GM21515 (cell line): ENCODE measurements around the gene CGB3.

Experiments used
- ATAC-seq: cut with Tn5 transposase; IDR thresholded peaks from one replicate; pipeline ENCODE4 v1.9.1; 2021; ENCODE audit not compliant: unreplicated experiment

Gene CGB3

DNA sequence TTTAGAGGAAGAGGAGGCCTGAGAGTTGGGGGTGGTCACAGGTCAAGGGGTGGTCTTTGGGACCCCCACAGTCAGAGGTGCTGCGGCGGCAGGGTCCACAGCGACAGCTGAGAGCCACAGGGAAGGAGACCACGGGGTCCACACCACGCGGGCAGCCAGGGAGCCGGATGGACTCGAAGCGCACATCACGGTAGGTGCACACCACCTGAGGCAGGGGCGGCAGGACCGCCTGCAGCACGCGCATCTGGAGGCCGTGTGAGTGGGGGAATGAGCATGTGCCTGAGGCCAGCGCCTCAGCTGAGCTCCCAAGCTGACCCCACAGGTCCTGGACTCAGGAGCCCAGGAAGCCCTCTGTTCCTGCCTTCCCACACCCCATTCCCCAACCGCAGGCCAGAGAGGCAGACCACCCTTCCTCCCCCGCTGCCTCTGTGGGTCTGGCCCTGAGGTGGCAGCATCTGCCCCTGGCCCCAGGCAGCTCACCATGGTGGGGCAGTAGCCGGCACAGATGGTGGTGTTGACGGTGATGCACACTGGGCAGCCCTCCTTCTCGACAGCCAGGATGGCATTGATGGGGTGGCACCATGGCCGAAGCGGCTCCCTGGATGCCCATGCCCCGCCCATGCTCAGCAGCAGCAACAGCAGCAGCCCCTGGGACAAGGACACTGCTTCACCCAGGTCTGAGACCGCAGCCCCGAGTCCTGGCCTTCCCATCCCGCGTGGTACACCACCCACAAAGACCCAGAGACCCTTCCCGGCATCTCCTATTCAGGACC, 7.9 kb downstream of the CGB3 start:
- no peak for ATAC-seq

DNA sequence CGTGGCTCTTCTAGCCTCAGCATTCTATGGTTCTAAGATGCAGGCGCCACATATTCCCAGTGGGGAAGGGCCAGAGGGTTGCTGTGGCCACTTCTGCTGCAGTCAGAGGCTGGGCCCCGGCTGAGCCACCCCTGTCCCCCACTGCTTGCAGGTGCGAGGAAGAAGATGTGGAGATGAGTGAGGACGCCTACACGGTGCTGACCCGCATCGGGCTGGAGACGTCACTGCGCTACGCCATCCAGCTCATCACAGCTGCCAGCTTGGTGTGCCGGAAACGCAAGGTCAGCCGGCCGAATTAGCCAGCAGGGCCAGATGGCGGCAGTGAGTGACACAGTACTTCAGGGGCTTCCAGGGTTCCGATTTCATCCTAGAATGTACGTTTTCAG, 9.3 kb downstream of the CGB3 start:
- no peak for ATAC-seq

DNA sequence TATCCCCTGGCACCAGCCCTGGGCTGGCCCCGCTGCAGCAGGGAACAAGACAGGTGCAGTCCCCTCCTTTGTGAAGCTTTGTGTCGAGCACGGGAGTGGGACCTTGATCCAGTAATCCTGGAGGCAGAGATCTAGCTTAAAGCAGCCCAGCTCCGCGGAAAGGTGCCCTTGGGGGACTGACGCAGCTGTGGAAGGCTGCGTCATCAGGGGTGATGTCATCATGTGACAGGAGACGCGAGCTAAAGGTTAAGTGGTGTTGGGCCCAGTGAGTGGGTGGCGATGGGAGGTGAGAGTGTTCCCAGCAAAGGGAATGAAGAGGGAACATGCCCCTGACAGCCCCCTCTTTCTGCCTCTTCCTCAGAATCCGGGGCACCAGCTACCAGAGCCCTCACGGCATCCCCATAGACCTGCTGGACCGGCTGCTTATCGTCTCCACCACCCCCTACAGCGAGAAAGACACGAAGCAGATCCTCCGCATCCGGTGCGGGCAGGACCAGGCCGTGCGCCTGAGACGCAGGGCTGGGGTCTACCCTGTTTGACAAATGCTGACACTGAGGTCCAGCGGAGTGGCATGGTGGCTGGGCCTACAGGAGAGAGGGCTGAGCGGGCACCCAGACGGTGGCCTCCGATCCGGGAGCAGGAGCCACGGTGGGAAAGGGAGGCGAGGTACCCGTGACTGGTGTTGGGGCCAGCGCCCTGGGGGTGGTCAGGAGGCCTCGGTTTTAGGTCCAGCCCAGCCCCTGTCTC, 9.8 kb downstream of the CGB3 start:
- no peak for ATAC-seq

DNA sequence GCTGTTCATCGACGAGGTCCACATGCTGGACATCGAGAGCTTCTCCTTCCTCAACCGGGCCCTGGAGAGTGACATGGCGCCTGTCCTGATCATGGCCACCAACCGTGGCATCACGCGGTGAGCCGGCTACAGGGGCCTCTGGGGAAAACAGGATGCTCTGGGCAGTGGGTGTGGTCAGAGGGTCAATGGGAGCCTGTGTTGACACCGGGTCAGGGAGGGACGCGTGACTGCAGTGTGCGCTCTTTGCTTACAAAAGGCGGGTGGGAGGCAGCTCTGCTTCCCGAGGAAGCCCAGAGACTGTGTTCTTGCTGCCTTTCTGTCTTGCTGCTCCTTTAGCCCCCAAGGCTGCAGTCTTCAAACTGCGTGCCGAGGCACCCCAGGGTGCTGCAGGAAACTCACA, 12.9 kb downstream of the CGB3 start:
- ATAC-seq, result no peak

DNA sequence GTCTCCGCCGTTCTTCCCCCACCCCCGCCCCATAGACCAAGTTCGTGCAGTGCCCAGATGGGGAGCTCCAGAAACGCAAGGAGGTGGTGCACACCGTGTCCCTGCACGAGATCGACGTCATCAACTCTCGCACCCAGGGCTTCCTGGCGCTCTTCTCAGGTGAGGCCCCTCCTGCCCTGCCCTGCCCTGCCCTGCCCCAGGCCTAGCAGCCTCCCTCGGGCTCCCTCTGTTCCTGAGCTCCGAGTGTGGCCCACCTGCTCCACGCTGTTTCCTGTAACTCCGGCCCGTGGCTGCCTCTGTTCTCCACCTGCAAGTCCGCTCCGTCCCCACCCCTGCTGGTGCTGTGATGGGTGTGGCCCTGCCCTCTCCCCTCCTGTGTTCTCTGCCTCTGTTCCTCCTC, 13.7 kb downstream of the CGB3 start:
- no peak for ATAC-seq

DNA sequence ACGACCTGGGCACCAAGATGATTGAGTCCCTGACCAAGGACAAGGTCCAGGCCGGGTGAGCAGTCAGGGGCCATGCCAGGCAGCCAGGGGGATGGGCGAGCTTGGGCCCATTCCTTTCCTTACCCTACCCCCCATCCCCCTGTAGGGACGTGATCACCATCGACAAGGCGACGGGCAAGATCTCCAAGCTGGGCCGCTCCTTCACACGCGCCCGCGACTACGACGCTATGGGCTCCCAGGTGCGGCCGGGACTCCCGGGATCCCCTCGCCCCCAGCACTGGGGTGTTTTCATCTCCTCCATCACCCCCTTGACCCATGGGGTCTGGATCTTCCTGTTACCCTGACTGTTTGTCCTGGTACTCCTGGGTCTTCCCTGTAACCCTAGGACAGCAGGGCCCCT, 14.3 kb downstream of the CGB3 start:
- ATAC-seq, result no peak

DNA sequence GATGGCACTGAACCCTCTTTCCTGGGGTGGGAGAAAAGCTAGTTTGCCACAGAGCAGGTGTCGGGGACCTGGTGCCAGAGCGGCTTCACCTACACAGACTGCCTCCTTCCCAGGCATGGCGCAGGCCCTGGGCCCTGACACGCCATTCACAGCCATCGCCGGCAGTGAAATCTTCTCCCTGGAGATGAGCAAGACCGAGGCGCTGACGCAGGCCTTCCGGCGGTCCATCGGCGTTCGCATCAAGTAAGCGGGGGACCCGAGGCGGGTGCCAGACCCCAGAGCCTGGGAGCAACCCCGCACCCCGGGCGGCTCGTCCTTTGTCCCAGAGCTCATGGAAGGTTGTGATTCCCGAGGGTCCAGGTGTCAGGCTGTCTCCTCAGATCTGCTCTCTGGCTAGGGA, 17.2 kb downstream of the CGB3 start:
- ATAC-seq, result no peak

DNA sequence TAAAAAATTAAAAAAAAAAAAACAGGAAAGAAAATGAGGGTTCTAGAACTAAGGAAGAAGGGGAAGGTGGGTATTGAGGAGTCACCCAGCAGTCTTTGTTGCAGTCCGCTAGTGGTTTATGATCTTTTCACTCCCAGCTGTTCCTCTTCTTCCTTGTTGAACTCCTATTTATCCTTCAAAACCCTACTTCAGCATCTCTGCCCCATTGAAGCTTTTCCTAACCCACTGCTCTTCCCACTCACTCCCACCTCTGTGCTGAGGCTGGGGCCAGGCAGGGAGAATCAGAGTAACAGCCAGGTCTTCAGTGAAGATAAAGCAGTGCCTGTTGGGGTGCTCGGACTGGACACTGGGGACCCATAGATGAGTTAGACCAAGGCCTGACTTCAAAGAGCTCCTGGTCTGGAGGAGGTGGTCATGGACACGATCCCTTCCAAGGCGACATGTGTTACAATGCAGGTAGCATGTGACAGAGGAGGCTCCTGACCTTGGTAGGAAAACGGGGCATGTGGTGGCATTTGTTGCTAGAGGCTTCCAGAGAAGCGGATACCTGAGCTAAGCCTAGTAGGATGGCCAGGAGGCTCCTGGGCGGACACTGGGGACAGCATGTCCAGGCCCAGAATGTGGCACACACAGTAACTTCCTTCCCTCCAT, 19.0 kb downstream of the CGB3 start:
- no peak for ATAC-seq

DNA sequence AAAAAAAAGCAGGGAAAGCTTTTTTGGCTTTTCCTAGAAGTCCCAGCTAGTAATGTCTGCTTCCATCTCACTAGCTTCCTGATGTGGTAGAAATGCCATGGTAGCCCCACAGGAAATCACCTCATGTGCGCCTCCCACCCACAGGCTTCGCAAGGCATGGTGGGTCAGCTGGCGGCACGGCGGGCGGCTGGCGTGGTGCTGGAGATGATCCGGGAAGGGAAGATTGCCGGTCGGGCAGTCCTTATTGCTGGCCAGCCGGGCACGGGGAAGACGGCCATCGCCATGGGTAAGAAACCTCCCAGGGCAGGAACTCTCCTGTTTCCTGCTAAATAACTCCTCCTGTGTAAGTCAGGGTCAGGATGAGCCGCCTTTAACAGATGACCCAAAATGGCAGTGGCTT, 20.0 kb downstream of the CGB3 start:
- ATAC-seq, result no peak

DNA sequence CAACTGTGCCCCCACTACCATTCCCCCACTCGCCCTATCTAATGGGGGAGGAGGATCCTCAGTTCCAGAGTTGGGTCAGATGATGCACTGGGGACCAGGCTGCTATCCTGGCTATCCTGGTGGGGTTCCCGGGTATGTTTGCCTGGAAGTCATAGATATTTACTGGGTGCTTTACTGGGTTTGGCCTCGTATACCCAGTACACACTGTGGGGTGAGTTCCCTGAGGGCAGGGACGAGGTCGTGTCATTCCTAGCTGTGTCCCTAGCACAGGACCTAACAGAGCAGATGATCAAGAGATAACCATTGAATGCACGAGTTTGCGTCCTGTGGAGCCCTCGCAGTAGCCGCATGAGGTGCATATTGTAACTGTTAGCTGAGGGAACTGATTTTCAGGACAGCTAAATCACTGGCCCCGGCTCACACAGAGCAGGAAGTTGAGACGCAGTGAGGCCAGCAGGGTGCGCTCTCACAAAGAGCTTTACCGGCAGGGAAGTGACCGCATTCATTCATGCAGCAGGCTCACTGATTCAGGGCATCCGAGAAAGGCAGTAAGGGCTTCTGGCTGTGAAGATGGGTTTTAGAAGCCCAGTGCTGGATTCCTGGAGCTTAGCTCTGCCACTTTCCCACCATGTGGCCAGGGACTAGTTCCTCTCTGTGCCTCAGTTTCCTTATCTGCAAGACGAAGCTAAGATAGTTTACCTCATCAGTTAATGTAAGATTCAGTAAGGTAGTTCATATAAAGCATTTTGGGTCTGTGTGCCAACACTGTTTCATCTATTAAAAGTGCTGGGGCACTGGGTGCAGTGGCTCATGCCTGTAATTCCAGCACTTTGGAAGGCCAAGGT, 24.4 kb downstream of the CGB3 start:
- no peak for ATAC-seq

DNA sequence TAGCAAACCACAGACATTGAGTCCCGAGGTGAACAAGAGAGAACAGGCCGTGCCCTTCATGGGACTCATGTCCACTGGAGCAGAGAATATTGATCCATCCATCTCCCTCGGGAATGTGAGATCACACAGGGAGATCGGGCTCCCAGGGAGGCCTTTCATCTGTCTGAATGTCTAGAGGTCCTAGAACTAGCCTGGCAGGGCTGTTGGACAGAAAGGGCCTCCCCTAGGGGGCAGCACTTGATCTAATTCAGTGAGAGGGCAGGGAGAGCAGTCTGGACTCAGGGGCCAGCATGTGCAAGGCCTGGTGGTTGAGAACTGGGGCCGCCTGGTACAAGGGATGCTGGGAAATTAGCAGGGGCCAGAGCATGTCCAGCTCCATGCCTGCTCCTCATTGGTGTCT, 26.2 kb downstream of the CGB3 start:
- ATAC-seq, result no peak

DNA sequence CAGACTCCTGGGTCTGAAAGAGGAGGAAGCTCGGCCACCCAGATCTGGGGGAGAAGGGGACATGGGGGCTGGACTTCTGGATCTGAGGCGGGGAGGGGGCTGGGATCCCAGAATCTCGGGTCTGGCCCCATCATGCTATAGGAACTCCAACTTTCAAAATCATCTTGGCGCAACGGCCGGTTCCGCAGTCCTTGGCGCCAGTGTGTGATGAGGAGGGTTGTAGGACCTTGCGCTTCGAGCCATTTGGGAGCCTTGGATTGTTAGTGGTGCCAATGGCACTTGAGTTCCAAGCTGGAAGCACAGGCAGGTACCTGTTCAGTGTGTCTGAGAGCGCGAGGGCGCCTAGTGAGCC, 30.1 kb downstream of the CGB3 start:
- ATAC-seq, result no peak

DNA sequence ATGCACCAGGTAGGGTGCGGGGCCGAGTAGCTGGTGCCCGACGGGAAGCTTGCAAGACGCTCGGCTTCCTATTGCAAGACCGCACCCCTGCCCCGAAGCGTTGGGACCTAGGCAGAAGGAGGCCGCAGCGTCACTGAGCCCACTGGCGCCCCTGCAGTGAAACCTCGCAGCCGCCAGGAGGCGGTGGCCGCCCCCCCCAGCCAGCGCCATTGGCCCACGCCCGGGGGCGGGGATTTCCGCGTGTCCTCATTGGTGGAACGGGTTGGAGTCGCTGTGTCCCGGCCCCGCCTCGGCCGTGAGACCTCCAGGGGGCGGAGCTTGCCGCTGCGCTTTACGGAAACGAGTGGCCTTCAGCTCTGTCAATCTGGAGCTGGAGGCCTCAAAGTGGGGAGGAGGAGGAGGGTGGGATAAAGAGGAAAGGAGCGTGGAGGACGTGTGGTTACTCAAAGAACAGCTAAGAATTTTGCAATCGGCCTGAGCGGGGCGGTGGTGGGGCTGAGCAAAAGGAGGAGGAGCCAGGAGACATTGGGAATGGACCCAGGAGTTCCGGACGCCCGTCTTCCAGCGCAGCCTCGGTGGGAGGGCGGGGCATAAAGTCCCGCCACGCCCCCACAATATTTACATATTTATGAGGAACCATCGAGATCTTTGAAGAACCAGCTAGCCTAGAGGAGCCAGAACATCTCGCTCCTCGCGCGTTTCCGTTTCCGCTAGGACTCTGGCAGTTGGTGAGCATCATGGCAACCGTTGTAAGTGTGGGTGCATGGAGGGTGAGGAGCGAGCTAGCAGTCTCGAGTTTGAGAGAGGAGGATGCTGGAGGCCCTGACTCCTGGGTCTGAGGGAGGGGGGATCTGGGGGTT, 30.7 kb downstream of the CGB3 start, which contains the start of the genes GYS1 and RUVBL2:
Gene GYS1, minus strand, starts transcription at position 135 of the 860 bp plus-strand sequence. CDS start 197 bp downstream, outside the sequence.
Gene RUVBL2, plus strand, starts transcription at position 713 of the 860 bp plus-strand sequence. Its CDS starts 25 bp downstream, at position 738.
- ATAC-seq, result peak; percentile 84

DNA sequence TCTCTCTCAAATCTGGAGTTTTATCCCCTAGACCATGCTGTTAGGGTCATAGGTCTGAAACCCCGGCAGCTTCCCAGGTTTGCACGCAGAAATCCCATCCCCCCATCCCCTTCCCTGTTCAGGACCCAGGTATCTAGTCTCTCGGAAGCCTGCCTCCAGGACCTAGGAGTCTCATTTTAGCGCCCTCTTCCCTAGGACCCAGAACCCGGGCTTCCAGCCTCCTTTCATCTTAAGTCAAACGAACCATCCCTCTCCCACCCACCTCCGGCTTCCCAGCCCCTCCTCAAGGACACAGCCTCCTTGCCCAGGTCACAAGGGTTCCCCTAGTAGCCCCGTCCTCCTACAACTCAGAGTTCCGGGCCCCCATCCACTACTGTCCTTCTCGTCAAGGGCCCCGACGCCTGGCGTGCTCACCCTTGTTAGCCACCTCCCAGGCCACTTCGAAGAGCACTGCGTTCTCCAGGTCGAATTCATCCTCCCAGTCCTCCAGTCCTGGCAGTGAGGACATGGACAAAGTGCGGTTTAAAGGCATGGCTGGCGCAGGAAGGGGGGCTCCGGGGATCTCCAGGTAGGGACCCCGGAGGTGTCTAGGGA, 31.5 kb downstream of the CGB3 start:
- ATAC-seq, result peak; percentile 8

DNA sequence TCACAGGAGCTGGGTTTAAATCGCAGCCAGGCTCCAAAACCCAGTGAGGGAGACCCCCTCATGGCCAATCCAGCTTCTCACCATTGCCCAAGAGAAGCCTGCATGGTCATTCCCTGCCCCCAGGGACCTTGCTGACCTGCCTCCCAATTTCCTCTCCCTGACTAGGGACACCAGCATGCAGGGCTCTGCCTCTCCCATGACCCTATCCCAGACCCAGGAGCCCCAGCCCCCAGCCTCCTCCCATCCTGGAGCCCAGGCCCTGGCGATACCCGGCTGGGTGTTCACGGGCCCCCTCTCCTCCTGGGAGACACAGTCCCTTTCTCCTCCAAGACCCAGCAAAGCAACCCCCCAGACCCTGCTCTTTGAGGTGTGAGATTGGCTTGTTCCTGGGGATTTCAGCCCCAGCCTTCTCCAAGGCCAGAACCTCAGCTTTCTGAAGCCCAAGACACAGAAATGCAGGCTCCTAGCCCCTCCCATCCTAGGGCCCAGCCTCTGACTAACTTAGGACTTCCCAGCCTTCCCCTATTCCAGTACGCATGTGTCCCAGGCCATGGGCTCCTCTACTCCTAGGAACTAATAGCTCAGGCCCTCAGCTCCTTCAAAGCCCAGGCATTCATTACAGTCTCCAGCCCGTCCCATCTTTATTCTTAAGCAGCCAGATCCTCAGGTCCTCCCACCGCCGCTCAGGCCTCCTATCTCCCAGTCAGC, 32.1 kb downstream of the CGB3 start:
- no peak for ATAC-seq

DNA sequence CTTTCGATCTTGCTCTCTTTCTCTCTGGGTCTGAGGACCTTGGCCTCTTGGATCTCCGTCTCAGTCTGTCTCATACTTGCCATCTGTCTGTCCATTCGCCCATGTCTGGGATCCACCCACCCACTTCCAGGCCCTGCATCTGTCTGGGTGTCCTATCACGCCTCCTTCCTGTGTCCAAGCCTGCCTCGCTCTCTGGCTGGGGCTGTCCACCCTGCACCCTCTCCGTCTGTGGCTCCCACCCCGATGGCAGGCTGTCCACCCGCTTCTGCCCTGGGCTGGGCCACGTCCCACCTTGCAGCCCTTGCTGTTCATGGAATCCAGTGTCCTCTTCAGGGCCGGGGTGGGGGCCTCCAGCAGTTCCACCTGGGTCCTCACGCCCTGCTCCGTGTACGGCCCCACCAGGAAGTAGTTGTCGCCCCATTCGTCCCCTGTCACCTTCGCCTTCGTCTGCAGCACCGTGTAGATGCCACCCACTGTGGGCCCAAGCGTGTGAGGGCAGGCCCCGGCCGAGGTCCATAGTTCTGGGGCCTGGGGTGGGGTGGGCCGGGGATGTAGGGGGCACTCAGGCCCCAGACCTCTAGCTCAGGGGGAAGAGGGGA, 33.0 kb downstream of the CGB3 start:
- ATAC-seq, result no peak

DNA sequence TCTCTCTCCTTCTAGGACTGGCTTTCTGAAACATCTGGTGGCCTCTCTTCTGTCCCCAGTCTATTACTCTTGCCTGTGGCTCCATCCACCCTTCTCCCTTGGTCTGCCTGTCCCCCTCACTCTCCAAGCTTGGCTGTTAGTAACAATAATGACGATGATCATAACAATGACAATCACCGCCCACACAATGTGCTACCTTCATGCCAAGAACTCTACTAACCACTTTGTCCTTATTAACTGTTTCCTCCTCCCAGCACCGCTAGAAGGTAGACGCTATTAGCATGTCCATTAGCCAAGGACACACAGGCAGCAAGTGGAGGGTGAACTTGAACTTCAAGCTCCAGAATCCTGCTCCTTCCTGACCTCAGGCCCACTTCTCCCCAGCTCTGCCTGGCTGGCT, 33.7 kb downstream of the CGB3 start:
- no peak for ATAC-seq

DNA sequence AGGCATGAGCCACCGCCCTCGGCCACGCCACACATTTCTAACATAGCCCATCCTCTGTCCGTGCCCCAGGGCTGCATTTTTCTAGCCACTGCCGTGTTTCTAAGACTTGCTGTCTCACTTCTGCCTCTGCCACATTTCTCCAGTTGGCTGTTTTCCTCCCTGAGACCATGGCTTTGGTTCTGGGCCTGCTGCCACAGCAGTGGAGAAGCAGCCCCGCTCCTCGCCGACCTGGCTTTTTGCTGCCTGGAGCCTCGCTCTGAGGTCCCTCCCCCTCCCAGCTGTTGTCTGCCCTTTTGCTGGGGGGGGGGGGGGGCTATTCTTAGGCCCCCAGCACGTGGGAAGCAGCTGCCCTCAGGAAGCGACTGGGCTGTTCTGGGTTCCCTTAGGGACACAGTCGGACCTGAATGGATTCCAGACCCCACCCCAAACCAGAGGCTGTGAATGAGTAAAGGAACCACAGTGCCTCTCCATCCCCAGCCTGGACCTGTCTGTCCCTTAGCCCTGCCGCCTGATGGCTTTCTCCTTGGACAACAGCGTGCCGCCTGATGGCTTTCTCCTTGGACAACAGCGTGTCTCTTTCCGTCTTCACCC, 34.3 kb downstream of the CGB3 start:
- no peak for ATAC-seq
